GM19193 (cell line): ENCODE results near the gene KCNS3.

Source experiments
- POLR2A ChIP-seq: IDR thresholded peaks from 4 replicates; pipeline ENCODE4 v1.6.1; 2011; ENCODE audit not compliant: insufficient read depth, insufficient read length; ENCODE audit errors: extremely low read depth

KCNS3 gene

GRCh38 chr2:17911491-17912260 is 33.2 kb downstream of the KCNS3 start:
- no peak for TF ChIP-seq POLR2A

- TF ChIP-seq POLR2A = no peak
Observed at GRCh38 chr2:17912266-17912691, 33.8 kb downstream of the KCNS3 start.

- no peak for TF ChIP-seq POLR2A
Observed at GRCh38 chr2:17915099-17915498, 36.6 kb downstream of the KCNS3 start.

- no peak for TF ChIP-seq POLR2A
Observed at GRCh38 chr2:17915811-17916518, 37.5 kb downstream of the KCNS3 start.

- TF ChIP-seq POLR2A = no peak
Observed at GRCh38 chr2:17916584-17916983, 38.1 kb downstream of the KCNS3 start.

- TF ChIP-seq POLR2A = no peak
Observed at GRCh38 chr2:17918789-17919188, 40.3 kb downstream of the KCNS3 start.

GRCh38 chr2:17930773-17931172 is 52.3 kb downstream of the KCNS3 start:
- TF ChIP-seq POLR2A = no peak

GRCh38 chr2:17933256-17933655 is 54.8 kb downstream of the KCNS3 start:
- TF ChIP-seq POLR2A = no peak

- TF ChIP-seq POLR2A = no peak
Observed at GRCh38 chr2:17934721-17935120, 56.3 kb downstream of the KCNS3 start.

- no peak for TF ChIP-seq POLR2A
Observed at GRCh38 chr2:17935242-17935885, 56.9 kb downstream of the KCNS3 start.

GRCh38 chr2:17936599-17936998 is 58.1 kb downstream of the KCNS3 start:
- no peak for TF ChIP-seq POLR2A

- no peak for TF ChIP-seq POLR2A
Observed at GRCh38 chr2:17940091-17940630, 61.7 kb downstream of the KCNS3 start.

- TF ChIP-seq POLR2A = no peak
Observed at GRCh38 chr2:17943444-17943843, 65.0 kb downstream of the KCNS3 start.

- TF ChIP-seq POLR2A = no peak
Observed at GRCh38 chr2:17947113-17947512, 68.6 kb downstream of the KCNS3 start.

GRCh38 chr2:17950006-17950405 is 71.5 kb downstream of the KCNS3 start:
- no peak for TF ChIP-seq POLR2A

- TF ChIP-seq POLR2A = no peak
Observed at GRCh38 chr2:17951563-17951962, 73.1 kb downstream of the KCNS3 start.

GRCh38 chr2:17958466-17959092 is 80.1 kb downstream of the KCNS3 start:
- no peak for TF ChIP-seq POLR2A
